Keratinocyte (primary cell): Measurements from ENCODE around the gene KAT6B.

ENCODE experiments used
- CTCF ChIP-seq, 3 experiments: IDR thresholded peaks in 1 of 3; conservative IDR thresholded peaks in 1 of 3; optimal IDR thresholded peaks in 1 of 3; 2 replicates in 2 of 3; 3 replicates in 1 of 3; pipeline versions ENCODE3 to v1.5.1; 2011; ENCODE audit warnings: low read length in 3 of 3, mild to moderate bottlenecking in 3 of 3, moderate library complexity in 2 of 3, control low read depth in 1 of 3, inconsistent platforms in 1 of 3; ENCODE audit not compliant: insufficient read depth in 2 of 3; ENCODE audit errors: extremely low read depth in 1 of 3
- EZH2 ChIP-seq: IDR thresholded peaks from one replicate; pipeline ENCODE4 v1.6.1; 2012; ENCODE audit warnings: inconsistent platforms, mild to moderate bottlenecking, low read length, moderate library complexity

- no peak for TF ChIP-seq CTCF (optimal IDR thresholded peaks at IDR 0.05 in 1 of 3, IDR thresholded peaks at IDR 0.05 in 1 of 3, conservative IDR thresholded peaks at IDR 0.05 in 1 of 3; ENCODE audit: extremely low read depth in 1 of 3, insufficient read depth in 2 of 3, low read length in 3 of 3)
- no peak for TF ChIP-seq EZH2
These were observed 63.2 kb downstream of the KAT6B start for GRCh38 chr10:74889662-74889998.
